Hematopoietic multipotent progenitor cell treated with erythropoietin and hydrocortisone succinate and interleukin-3 and kit ligand, for 17 days (in vitro differentiated cells): ENCODE data around the gene RALGPS2.
"Not testable (repeated sequence)": the region's sequence is repeated elsewhere in the genome, so short reads cannot be mapped to it uniquely, and the experiment has no call there.

Experiments
- DNase-seq: peaks from one replicate; pipeline ENCODE4 v3.0.0-alpha.2; 2015; ENCODE audit warnings: low spot score

The RALGPS2 gene

DNA sequence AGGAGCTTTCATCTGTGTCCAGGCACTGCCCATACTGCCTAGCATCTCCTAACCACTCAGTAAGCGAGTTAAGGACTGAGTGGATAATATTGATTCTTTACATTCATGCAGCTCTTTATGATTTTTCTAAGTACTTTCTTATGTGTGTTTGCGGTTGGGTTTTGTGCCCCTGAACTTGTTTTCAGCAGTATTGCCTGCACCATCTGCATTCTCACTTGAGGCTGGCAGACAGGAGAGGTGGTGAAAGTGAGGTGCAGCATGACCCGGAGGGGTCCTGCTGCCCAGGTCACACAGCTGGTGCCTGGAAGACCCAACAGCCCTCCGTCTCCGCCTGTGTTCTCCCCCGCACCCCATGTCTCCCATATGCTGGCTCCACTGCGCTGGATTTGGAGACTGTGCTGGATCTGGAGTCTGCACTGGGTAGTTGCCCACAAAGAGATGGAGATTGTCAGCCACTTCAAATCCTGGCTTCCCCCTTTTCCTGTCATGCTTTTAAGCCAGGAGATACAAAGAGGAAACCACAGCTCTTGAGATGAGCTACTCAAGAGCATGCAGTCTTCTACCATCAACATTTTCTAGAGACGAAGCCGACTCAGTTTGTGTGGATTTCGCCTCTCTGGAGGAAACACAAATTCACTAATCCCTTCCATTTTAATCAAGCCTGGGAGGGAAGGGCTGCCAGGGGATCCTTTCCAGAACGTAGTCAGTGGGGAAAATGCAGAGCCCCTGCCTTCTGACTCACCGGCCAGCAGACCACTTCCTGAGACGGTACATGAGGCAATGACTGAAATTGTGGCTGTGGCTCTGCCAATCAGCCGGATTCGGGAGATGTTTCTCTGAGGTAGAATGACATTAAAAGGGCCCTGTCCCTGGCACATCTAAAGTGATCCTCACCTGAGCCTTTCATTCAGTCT lies 217.5 kb downstream of the RALGPS2 start:
- DNase-seq: no peak

DNA sequence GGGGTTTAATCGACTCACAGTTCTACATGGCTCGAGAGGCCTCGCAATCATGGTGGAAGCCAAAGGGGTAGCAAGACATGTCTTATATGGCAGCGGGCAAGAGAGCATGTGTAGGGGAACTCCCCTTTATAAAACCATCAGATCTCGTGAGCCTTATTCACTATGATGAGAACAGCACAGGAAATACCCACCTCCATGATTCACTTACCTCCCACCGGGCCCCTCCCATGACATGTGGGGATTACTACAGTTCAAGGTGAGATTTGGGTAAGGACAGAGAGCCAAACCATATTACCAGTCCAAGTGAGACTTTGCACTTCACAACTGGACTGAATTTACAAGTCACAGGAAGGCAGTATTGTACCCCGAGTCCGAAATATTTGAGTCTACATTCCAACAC lies 219.7 kb downstream of the RALGPS2 start:
- DNase-seq: no peak

DNA sequence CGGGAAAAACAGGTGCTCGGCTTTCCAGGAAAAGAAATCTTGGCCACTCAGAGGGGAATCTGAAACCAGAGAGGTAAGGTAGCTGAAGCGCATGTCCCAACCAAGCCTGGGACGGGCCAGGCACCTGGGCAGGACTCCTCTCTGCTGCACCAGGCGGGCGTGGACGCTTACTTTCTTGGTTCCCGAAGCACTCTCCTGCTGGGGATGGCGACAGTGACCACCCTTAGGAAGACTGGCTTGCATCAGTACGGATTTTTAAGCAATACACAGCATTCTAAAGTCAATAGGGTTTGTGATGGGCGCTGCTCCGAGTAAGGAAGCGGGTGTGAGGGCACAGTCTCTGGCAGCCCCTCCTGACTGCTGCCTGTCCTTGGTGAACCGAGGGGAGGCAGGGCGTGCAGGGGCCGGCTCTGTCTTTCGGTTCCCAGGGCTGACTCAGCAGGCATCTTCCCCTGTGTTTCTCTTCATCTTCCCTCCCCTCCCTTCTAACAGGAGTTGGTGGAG lies 220.8 kb downstream of the RALGPS2 start:
- DNase-seq: no peak

DNA sequence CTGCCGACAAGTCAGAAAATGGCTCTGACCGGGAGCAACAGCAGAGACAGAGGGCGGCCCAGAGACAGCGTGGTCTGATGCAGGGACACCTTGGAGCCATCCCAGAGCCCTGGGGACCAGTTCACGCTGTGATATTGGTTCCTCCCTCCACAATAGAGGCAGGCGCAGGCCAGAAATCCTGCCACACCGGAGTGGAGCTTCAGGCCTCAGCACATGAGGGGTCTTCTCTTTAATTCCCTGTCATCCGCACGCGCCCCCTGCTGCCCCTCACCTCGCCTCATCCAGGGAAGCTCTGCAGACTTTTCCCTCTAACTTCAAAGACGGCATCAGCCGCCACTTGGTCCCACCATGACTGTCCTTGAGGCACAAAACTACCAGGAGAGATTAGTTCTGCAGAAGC lies 221.4 kb downstream of the RALGPS2 start:
- DNase-seq: no peak

DNA sequence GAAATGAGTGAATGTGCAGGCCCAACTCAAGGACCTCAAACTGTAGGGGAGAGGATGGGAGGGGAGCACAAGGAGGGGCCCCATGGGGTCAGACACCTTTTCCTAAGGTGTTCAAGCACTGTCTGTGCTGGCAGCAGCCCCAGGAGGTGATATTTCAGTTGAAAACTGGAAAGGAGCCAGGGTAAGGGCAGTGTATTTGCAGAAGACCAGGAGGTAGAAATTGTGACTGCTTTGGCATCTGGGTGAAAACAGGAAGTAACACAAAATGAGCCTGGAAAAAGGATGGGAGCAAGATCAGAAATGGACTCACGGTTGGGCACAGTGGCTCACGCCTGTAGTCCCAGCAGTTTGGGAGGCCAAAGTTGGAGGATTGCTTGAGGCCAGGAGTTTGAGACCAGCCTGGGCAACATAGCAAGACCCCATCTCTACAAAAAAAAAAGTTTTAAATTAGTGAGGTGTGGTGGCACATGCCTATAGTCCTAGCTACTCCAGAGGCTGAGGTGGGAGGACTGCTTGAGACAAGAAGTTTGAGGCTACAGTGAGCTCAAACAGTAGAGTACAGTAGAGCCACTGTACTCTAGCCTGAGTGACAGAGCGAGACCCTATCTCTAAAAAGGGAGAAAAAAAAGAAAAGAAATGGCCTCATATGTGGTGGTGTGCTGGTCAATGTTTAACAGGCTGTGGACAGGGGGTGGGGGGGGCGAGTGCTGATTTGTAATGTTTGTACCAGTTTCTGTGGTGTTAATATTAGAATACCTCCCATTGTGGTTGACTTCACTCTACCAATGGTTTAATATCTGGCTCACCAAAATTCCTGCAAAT lies 222.0 kb downstream of the RALGPS2 start:
- DNase-seq: no peak

DNA sequence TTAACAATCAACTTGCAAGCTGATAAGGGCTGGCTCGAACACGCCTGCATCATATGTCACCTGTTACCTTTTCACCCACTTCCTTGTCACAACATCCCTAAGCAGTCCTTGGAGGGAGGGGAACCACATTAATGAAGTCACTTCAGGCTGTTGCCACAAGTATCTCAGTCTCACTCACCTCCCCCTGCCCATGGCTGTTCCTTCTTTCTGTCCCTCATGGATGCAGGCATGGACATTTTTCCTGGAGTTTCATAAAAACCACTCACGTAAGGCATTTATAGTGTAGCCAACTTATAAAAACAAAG lies 222.6 kb downstream of the RALGPS2 start:
- no peak for DNase-seq

DNA sequence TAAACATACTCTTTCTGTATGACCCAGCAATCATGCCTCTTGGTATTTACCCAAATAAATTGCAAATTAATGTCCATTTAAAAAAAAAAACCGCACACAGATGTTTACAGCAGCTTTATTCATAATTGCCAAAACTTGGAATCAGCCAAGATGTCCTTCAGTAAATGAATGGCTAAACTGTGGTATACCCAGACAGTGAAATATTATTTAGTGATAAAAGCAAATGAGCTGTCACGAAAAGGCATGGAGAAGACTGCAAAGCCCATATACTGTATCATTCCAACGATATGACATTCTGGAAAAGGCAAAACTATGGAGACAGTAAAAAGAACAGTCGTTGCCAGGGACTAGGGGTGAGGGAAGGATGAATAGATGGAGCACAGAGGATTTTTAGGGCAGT lies 223.6 kb downstream of the RALGPS2 start:
- no peak for DNase-seq

DNA sequence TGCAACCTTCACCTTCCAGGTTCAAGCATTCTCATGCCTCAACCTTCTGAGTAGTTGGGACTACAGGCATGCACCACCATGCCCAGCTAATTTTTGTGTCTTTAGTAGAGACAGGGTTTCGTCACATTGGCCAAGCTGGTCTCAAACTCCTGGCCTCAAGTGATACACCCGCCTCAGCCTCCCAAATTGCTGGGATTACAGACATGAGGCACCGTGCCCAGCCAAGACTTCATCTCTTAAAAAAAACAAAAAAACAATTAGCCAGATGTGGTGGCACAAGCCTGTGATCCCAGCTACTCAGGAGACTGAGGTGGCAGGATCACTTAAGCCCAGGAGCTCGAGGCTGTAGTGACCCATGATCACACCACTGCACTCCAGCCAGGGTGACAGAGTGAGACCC lies 224.8 kb downstream of the RALGPS2 start:
- not testable (repeated sequence) for DNase-seq

DNA sequence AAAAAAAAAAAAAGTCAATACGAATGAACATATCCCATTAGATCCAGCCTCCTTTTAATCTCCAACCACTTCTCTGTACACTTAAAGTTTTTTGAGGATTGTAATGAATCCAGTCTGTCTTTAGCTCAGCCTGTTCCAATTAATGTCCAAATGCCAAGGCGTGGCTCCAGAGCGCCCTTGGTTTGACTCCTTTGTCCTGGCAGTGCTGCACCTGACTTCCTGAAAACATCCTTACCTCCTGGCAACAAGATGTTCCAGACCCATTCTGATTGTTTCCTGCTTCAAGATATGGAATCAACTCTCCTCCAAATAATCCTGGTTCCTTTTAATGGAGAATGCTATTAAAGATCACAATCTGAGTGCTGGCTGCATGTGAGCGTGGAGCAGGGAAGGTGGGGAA lies 226.6 kb downstream of the RALGPS2 start:
- no peak for DNase-seq

DNA sequence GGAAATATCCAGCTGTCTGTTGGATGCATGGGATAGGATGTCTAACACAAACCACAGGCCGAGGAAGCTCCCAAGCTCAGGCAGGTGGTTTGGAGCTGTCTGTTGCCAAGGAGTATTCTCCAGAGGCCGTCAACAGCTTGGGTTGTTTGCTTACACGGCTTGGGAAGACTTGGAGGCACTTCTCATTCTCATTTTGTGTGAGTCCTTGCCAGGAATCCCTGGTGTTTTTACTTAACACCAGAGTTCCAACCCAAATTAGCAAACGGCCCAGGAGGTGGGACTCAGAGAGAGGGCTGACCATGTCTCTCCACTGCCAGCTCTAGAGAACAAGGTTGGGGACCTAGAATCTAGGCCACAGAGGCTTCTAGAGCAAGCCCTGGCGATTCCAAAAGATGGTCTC lies 228.0 kb downstream of the RALGPS2 start:
- DNase-seq: no peak

DNA sequence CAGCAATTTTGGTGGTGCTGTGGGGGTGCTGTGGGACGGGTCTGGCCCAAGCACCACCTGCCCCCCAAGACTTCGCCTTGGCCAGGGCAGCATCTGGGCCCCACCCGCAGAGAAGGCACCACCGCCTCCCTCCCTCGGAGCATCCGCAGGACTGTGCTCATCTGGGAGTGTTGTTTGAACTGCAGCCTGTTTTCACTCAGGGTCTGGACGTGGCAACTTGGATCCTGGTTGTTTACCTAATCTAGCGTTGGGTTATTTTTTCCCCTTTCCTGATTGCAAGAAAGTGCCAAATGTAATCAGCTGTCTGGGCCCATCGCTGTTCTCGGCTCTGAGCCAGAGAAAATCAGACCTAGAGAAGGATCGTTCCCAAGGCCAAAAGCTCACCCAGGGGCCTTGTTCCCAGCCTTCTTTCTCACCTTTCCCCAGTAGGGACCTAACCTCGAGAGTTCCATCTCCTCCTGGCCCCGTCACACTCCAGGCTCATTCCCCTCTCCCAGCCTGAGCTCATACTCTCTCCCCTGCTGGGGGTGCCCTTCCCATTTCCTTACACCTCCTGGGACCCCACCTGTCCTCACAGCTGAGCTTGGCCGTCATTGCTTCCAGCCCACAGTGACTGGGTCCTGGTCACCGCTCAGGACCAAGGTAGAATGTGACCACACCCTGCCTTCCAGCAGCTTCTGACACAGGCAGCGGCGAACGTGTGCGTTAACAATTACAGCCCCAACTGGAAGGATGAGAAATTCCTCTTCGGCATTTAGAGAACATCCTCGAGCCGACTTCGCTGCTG lies 228.7 kb downstream of the RALGPS2 start:
- DNase-seq: no peak

DNA sequence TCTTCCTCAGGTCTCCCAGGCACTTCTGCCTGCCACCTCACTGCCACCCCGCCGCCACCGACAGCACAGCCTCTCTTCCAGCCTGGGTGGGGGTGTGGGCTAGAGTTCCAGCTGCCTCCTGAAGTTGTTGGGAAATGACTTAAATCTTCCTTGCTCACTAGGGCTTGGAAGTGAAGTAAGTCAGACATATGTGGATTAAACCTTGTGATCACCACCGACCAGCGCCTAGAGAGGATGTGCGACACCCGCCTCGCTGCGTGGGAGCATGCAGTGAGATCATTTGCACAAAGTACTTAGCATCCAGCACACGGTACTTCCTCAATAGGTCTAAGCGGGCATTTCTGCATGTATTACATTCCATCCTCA lies 229.3 kb downstream of the RALGPS2 start:
- no peak for DNase-seq

DNA sequence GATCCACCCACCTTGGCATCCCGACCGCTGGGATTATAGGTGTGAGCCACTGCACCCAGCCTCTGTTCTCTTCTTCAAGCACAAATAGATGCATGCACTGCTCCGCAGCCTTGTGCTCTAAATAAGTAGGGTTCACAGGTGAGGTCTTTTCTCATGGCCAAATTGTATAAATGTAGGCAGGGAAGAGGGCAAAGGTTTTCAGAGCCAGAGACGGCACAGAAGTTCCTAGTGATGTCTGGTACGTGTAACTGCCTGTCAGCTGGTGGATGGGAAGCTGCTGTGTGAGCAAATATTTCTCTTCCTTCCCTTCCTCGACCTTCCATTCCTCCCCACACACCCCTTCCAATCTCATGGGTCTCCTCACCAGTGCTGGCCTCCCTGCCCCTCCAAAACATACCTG lies 229.9 kb downstream of the RALGPS2 start:
- no peak for DNase-seq

DNA sequence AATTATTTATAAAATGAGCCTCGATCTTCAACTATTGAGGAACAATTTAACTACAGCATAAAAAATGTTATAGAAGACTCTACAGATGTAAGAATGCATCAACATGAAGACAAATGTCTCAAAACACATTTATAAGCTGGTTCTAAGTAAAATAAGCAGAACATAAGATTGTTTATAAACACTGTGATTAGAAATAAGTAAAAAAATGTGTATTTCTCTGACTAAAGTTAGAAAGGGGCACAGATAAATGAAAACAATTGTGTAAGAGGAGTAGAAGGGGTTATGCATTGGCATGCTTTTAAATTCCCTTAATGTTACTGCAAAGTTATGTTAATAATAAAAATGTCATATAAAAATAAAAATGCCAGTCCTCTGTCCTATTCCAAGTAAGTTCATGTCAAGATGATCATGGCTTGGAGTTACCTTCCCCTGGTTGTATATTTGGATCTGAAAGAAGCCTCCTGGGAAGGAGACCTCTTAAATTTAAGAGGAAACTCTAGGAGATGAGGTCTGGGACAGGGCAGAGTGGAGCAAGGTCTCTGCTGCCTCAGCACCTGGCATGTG lies 230.4 kb downstream of the RALGPS2 start:
- no peak for DNase-seq

DNA sequence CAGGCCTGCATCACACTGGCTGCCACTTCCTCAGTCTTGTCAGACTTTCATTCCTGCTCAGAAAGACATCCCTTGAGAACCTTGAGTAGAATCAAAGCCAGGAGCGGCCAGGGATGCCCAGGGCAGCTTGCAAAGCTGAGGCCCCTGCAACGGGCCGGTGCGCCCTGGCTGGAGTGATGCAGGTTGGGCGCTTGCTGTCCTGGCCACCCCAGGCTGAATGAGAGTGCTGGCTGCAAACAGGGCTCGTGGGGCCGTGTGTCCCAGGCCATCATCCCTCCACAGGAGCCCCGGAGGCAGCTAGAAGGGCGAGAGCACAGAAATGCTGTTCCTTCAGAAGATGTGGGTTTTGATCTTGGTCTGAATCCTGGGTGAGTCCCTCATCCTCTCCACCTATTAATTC lies 233.4 kb downstream of the RALGPS2 start:
- no peak for DNase-seq

DNA sequence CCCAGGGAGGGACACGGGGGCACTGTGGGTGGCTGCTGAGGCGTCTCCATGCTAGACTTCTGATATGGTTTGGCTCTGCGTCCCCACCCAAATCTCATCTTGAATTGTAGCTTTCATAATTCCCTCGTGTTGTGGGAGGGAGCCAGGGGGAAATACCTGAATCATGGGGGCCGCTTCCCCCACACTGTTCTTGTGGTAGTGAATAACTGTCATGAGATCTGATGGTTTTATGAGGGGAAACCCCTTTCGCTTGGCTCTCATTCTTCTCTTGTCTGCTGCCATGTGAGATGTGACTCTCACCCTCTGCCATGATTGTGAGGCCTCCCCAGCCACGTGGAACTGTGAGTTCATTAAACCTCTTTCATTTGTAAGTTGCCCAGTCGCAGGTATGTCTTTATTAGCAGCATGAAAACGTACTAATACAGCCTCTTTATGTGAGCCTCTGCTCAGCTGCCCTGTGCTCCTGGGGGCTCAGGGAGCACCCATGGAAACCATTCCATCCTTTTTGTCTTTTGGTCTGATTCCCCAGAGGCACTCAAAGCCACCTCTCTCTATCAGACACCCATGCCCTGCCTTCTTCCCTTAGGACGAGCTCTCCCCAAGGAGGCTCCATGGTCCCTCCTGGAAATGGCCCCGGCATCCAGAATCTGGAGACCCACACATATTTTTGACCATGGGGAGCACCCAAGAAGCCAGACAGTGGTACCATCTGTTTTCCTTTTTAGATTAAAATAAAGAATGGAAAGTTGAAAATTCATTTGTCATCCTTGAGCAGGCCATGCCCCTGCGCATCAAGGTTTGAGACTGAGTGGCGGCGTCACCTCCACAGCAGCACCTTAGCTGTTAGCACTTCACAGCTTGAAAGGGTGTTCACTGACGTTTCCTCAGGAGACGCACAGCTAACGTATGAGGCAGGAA lies 234.8 kb downstream of the RALGPS2 start:
- DNase-seq: no peak

DNA sequence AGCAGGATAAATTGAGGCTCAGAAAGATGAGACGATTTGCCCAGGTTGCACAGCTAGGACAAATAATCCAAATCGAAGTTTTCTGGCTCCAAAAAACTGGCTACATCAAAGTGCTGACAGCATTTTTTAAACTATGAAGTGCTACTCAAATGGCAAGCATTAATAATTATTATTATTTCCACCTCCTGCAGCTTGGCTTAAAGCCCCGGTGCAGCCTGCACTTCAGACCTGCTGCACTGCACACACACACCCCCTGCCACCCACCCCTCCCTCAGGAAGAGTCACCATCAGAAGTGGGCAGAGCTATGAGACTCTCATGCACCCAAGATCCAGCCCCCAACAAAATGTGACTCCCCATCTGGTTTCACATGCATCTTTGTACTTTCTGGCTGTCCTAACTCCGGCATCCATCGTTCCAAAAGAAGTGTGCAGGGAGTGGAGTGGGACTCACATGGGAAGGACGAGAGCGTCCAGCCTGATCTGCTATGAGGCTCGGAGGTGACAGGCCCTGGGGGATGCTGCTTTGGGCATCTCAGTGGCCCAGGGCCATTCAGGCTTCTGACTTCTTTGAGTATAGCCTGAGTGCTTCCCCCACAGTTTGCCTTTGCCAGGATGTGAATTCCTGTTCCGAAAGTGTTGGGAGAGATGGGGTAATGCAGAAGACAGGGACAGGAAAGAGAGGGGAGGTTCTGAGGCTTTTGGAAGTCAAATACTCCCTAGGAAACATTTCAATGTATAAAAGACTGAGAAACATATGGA lies 235.6 kb downstream of the RALGPS2 start:
- DNase-seq: no peak

DNA sequence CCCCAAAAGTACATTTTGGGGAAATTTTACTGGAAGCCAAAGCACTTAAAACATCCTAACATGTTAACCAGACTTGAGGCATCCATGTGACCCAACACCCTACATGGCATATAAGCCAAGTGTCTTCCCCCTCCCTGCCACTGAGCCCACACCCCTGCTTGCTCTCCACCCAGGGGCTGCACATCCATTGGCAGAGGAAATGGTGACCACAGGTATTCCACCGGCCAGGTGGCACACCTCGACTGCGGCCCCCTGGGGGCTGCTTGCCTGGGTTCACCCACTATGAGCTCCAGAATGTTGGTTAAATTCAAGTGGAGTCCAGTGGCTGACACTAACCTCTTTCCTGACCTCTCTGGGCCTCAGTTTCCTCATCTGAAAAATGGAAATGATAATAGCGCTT lies 236.3 kb downstream of the RALGPS2 start:
- DNase-seq: no peak

DNA sequence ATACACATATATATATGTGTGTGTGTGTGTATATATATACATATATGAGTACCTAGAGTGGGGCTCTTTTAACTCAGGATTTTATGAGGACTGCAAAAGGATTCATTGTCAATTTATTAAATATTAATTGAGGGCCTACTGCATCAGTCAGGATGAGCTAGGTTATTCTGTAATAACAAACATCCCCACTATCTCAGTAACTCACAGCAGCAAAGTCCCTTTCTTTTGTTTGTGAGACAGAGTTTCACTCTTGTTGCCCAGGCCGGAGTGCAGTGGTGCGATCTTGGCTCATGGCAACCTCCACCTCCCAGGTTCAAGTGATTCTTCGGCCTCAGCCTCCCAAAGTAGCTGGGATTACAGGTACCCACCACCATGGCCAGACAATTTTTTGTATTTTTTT lies 236.8 kb downstream of the RALGPS2 start:
- no peak for DNase-seq
